Right forelimb (tissue), 1 donor: ENCODE measurements around the gene CXCL1.

Source experiments
- DNase-seq: peaks from one replicate; pipeline ENCODE4 v3.0.0-alpha.2; 2018

CXCL1 gene

GRCh38 chr4:73869130-73870055, at the start of gene CXCL1:
CXCL1 (plus strand) TSS chr4:73869393; CDS start chr4:73869471, 78 bp downstream.
- peak; percentile 58 for DNase-seq

DNA sequence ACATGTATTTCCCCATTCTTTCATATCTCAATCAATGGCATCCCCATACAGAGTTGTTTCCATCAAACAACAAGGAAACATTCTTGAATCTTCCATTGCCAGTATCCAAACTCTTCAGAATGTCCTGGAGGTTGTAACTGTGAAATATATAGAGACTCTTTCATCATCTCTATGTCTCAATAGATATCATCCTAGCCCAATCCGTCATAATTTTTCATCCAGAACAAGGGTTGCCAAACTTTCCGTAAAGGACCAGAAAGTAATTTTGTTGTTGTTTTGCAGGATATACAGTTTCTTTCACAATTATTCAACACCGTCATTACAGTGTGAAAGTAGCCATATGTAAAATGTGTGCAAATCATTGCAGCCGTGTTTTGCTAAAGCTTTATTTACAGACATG, 47.9 kb upstream of the CXCL1 start:
- DNase-seq, result no peak

DNA sequence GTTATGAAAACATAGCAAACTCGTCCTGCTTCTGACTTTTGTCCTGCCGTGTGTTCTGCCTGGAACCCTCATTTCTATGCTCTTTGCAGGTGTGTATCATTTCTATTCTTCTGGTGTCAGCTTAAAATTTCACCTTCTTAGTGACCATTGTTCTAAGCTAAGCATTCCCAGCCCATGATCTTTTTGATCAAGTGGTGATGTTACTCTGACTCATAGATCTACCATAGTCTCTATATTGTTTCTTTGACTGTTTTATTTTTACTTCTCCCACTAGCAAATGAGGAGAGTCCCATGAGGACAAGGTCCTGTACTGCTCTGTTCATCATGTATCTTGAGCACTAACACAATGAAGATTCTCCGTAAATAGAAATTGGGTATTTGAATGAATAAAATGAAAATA, 46.8 kb upstream of the CXCL1 start:
- no peak for DNase-seq

GRCh38 chr4:73822812-73823504, 46.2 kb upstream of the CXCL1 start:
- DNase-seq, result no peak

GRCh38 chr4:73823760-73824159, 45.4 kb upstream of the CXCL1 start:
- no peak for DNase-seq

GRCh38 chr4:73828956-73829355, 40.2 kb upstream of the CXCL1 start:
- no peak for DNase-seq

- no peak for DNase-seq
These were observed 37.6 kb upstream of the CXCL1 start for GRCh38 chr4:73831569-73831968.

- no peak for DNase-seq
These were observed 36.4 kb upstream of the CXCL1 start for GRCh38 chr4:73832651-73833237.

DNA sequence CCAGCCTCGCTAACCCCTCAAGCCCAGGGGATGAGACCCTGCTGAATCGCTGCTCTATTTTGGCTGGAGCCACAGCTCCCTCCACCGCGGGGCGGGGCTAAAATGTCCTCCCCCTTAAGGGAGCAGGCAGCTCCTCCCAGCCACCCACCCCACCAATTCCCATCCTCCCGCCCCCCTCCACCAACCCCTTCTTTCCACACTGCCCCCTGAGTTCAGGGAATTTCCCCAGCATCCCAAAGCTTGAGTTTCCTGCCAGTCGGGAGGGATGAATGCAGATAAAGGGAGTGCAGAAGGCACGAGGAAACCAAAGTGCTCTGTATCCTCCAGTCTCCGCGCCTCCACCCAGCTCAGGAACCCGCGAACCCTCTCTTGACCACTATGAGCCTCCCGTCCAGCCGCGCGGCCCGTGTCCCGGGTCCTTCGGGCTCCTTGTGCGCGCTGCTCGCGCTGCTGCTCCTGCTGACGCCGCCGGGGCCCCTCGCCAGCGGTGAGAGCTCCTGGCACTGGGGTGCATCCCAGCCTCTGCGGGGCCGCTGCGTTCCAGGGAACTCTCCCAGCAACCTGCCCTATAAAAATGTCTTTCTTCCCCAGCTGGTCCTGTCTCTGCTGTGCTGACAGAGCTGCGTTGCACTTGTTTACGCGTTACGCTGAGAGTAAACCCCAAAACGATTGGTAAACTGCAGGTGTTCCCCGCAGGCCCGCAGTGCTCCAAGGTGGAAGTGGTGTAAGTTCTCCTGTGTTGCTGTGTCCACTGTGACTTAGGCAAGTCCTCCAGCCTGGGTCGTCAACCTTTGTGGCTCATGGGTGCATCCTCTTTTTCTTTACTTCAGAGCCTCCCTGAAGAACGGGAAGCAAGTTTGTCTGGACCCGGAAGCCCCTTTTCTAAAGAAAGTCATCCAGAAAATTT, 32.6 kb upstream of the CXCL1 start, which contains the start of gene CXCL6:
Gene CXCL6 (plus strand): TSS at position 306 of the 907 bp plus-strand sequence. CDS start 73 bp downstream, at position 379.
- peak; percentile 45 for DNase-seq

GRCh38 chr4:73839071-73839470, 30.1 kb upstream of the CXCL1 start:
- DNase-seq, result no peak

DNA sequence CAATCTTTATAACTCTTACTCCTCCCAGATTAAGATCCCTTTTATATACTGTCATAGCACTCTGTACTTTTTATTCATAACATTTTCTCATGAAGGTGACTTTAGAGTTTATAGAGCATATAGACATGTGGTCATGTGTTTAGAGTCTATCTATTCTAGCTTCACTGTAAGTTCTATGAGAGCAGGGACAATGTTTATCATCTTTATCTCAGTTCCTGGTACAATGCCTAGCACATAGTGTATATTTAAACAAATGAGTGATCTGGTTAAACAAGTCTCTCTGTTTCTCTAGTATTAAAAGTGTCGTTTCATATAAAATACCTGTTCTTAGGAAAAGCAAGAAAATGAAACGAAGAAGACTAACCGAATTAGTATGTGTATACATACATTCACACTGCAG, 29.5 kb upstream of the CXCL1 start:
- DNase-seq, result no peak

DNA sequence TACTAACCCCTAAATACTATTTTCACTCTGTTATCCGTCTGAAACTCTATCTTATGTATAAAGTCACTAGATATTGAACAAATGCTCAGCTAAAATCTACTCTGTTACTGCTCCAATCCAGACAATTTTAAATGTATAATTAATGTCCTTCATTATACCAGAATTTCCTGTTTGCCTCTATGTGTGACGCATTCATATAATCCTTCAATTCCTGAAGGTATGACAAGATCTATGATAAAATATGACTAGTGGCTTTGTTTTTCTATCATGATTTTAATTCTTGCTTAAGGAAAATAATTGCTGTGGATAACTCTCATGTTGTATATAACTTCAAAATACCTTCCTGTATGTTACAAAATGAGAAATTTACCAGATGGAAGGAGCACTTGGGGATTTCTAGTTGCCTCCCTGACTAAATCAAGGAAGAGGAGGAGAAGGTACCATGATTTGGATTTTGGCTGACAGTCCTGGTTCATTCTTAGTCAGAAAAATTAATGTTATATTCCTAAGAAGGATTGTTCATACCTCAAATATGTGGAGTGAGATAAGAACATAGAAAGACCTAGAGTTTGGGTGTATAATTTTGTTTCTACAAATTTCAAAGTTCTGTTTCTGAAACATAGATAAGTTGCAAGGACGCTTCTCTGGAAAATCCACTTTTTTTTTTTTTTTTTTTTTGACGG, 27.8 kb upstream of the CXCL1 start:
- no peak for DNase-seq

GRCh38 chr4:73842696-73843095, 26.5 kb upstream of the CXCL1 start:
- no peak for DNase-seq

DNA sequence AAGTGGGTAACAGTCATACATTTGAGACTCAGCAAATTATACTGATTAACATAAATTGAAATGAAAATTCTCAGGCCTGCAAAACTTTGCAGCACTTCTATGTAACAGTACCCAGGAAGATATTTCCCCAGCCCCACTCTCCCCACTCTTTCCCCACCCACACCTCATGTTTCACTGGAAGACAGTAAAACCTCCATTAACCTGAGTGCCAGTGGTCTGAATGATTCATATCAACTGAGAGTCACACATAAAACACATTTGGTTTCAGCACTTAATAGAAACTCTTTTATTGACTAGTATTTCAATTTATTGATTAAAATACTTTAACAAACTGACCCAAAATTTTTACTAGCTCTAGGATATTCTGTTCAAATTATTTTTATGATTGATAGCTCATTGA, 25.8 kb upstream of the CXCL1 start:
- no peak for DNase-seq

DNA sequence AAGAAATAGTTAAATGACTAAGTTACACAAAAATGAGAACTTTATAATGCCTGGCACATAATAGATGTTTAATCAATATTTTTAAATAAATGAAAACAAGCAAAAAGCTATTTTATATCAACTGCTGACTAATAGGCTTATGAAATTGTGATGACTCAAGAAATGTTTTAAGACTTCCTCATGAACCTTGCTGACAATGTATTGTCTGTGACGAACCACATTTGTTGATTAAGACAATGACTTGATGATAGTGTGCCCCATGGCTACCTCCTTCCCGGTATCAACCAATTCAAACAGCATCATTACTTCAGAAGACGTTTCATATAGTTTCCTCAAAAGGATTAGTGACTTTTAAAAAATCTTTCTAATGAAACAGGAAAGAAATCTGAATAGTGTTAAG, 24.8 kb upstream of the CXCL1 start:
- DNase-seq, result no peak

DNA sequence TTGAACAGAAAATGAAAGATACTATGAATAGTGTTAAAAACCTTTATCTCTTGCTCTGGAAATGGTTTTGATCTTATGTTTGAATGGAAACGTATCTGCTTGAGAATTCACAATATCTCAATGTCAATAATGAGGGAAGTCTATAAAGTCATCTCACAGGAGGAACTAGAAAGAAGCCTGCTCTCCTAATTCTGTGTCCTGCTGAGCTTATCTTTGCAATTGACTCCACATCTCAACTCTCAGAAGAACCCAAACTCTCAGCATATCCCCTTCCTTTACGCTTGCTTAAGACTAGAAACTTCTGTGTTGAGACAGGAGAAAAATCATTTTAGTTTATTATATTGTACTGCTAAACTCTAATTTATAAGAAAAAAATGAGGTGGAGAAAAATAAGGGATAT, 24.4 kb upstream of the CXCL1 start:
- DNase-seq, result no peak

- DNase-seq, result no peak
These were observed 21.5 kb upstream of the CXCL1 start for GRCh38 chr4:73847526-73848182.

DNA sequence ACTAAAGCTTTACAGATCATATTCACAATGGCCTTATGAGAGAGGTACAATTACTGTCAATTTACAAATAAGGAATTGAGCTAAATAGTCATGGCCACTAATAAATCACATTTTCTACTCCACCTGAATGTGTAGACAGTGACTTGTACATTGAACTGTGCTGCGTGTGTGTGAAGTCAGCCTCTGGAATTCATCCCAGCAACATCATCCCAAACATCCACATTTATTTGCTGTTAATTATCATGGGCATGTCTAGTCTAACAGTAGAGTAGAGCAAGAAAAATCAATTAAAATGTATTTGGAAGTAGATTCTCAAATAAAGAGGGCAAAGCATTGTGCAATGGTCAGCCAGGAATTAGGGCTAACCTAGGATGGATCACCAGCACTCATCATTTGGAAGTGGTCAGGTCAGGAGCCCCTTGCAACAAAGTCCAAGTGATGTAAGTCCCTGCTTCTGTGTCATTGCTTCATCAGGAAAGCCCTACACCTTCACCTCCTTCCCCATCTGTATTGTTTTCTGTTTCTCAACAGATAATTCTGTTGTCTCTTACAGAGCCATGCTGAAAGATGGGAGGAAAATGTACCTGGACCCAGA, 20.9 kb upstream of the CXCL1 start:
- no peak for DNase-seq

DNA sequence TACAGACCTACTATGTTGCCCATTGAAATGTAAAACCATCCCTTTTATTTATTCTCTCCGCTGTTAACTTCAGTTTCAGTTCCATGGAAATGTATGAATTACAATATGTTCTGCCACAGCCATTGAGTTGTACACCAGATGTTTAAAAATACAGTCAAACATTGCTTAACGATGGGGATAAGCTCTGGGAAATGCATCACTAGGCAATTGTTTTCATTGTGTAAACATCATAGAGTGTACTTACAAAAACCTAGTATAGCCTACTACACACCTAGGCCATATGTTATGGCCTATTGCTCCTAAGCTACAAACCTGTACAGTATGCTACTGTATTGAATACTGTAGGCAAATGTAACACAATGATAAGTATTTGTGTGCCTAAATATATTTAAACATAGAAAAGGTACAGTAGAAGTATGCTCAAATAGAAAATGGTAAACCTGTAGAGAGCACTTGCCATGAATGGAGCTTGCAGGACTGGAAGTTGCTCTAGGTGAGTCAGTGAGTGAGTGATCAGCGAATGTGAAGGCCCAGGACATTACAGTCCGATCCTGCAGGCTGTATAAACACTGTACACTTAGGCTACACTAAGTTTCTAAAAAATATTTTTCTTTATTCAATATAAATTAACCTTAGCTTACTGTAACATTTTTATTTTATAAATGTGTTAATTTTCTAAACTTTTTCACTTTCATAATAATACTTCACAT, 18.8 kb upstream of the CXCL1 start:
- no peak for DNase-seq

GRCh38 chr4:73851293-73851692, 17.9 kb upstream of the CXCL1 start:
- DNase-seq, result no peak
